Neural cell (in vitro differentiated cells): ENCODE data around the gene CUX1. TPM values are rescaled to one million over a fixed set of nuclear protein-coding genes. Genes with fewer than 3 reads are reported as not detected.

ENCODE experiments used
- H2AFZ ChIP-seq: fragments of 200-600, 300-800 bp; sonication (generic), shearing (Covaris generic); 2 replicates; pipeline ENCODE4 v1.6.0; 2014; ENCODE audit warnings: low read depth, mild to moderate bottlenecking, antibody characterized with exemption, low read length, moderate library complexity
- H3F3A ChIP-seq: fragments of 200-600 bp; shearing (Covaris generic); 2 replicates; pipeline ENCODE4 v1.6.1; 2016; ENCODE audit warnings: mild to moderate bottlenecking, moderate library complexity, mixed read lengths, antibody characterized with exemption, low read length; ENCODE audit not compliant: insufficient read depth, poor library complexity, severe bottlenecking
- H3K27ac ChIP-seq: fragments of 200-600, 300-800 bp; sonication (generic), shearing (Covaris generic); 2 replicates; pipeline ENCODE4 v1.5.1; 2014; ENCODE audit warnings: mild to moderate bottlenecking, low read length, moderate library complexity
- H3K27me3 ChIP-seq: fragments of 300-800, 200-600 bp; sonication (generic), shearing (Covaris generic); 2 replicates; pipeline ENCODE4 v1.6.0; 2014; ENCODE audit warnings: mild to moderate bottlenecking, low read depth, low read length, moderate library complexity; ENCODE audit not compliant: insufficient read depth
- H3K36me3 ChIP-seq: fragments of 300-800, 200-600 bp; sonication (generic), shearing (Covaris generic); 2 replicates; pipeline ENCODE4 v1.5.1; 2014; ENCODE audit warnings: mild to moderate bottlenecking, antibody characterized with exemption, low read length, moderate library complexity; ENCODE audit not compliant: insufficient read depth
- H3K4me2 ChIP-seq: fragments of 300-800, 200-600 bp; sonication (generic), shearing (Covaris generic); 2 replicates; pipeline ENCODE4 v1.6.0; 2014; ENCODE audit warnings: mild to moderate bottlenecking, low read length
- H3K4me3 ChIP-seq: fragments of 300-800, 200-600 bp; sonication (generic), shearing (Covaris generic); 2 replicates; pipeline ENCODE4 v1.5.1; 2014; ENCODE audit warnings: mild to moderate bottlenecking, low read length, moderate library complexity
- H3K79me2 ChIP-seq: fragments of 200-600 bp; shearing (Covaris generic); replicated peaks from 2 replicates; pipeline ENCODE4 v1.6.0; 2014; ENCODE audit warnings: mild to moderate bottlenecking, low read length, moderate library complexity; ENCODE audit not compliant: insufficient read depth
- H3K9ac ChIP-seq: fragments of 300-800, 200-600 bp; sonication (generic), shearing (Covaris generic); 2 replicates; pipeline ENCODE4 v1.6.1; 2016; ENCODE audit warnings: mild to moderate bottlenecking, low read length, mixed read lengths
- H3K9me2 ChIP-seq: fragments of 200-600 bp; shearing (Covaris generic); 2 replicates; pipeline ENCODE4 v1.6.1; 2016; ENCODE audit warnings: mild to moderate bottlenecking, low read length, mixed read lengths; ENCODE audit not compliant: insufficient read depth
- H3K9me3 ChIP-seq: fragments of 200-600, 300-800 bp; sonication (generic), shearing (Covaris generic); 2 replicates; pipeline ENCODE4 v1.6.1; 2016; ENCODE audit warnings: mild to moderate bottlenecking, mixed run types, low read length, moderate library complexity, mixed read lengths
- H4K20me1 ChIP-seq: fragments of 200-600 bp; shearing (Covaris generic); 2 replicates; pipeline ENCODE4 v1.6.1; 2016; ENCODE audit warnings: mild to moderate bottlenecking, mixed run types; ENCODE audit not compliant: insufficient read depth
- EP300 ChIP-seq: fragments of 450-650 bp; conservative IDR thresholded peaks from 2 replicates; pipeline ENCODE4 v1.6.1; 2014; ENCODE audit warnings: antibody characterized with exemption, mild to moderate bottlenecking, moderate library complexity; ENCODE audit not compliant: poor library complexity, severe bottlenecking
- EZH2 ChIP-seq: fragments of 200-600, 300-800 bp; shearing (Covaris generic), sonication (generic); IDR thresholded peaks from 2 replicates; pipeline ENCODE4 v1.6.1; 2014; ENCODE audit warnings: antibody characterized with exemption, low read length, borderline replicate concordance, mild to moderate bottlenecking; ENCODE audit not compliant: insufficient read depth, poor library complexity, severe bottlenecking
- MXI1 ChIP-seq: fragments of 450-650 bp; conservative IDR thresholded peaks from 2 replicates; pipeline ENCODE4 v1.6.1; 2014; ENCODE audit warnings: antibody characterized with exemption, mild to moderate bottlenecking; ENCODE audit not compliant: poor library complexity, severe bottlenecking
- POLR2AphosphoS5 ChIP-seq: IDR thresholded peaks from 2 replicates; pipeline ENCODE4 v1.6.1; 2012
- RAD21 ChIP-seq: fragments of 450-650 bp; conservative IDR thresholded peaks from 2 replicates; pipeline ENCODE4 v1.6.1; 2014; ENCODE audit warnings: antibody characterized with exemption, mild to moderate bottlenecking, moderate library complexity
- SMC3 ChIP-seq: fragments of 450-650 bp; conservative IDR thresholded peaks from 2 replicates; pipeline ENCODE4 v1.6.1; 2014; ENCODE audit warnings: antibody characterized with exemption, mild to moderate bottlenecking, moderate library complexity; ENCODE audit not compliant: poor library complexity
- TAF1 ChIP-seq: IDR thresholded peaks from 2 replicates; pipeline ENCODE4 v1.6.1; 2012; ENCODE audit warnings: low read depth
- polyA plus RNA-seq: library from polyadenylated mRNA; depleted of rRNA; stranded (reverse); fragments of >200 nt; gene quantifications from 2 replicates; pipeline ENCODE4 v1.2.3, GENCODE V29; 2014
- TF ChIP-seq, protein P1 (sequence below): IDR thresholded peaks from 2 replicates; pipeline ENCODE4 v1.6.1; 2012; ENCODE audit warnings: borderline replicate concordance
- TF ChIP-seq, protein P2 (sequence below): fragments of 450-650 bp; IDR thresholded peaks from 2 replicates; pipeline ENCODE4 v1.5.1; 2014; ENCODE audit warnings: antibody characterized with exemption, mild to moderate bottlenecking, moderate library complexity; ENCODE audit not compliant: poor library complexity, severe bottlenecking

CUX1 gene
- polyA plus RNA-seq, 1 donor from 2014 or later = 26.6 TPM

GRCh38 chr7:101780281-101780680 is 37.1 kb upstream of the CUX1 start:
- Histone ChIP-seq H2AFZ (no peak overlapping the region), H3K36me3 (no peaks in the 10 kb centered on the region), H3K27ac (no peak overlapping the region), H3K4me3 (no peak overlapping the region), H3K9ac (no peak overlapping the region), H3K27me3 (no peaks in the 10 kb centered on the region), H3K9me2 (no peaks in the 10 kb centered on the region), H3K9me3 (no peaks in the 10 kb centered on the region), H3K4me2 (no peak overlapping the region), H3F3A (no peaks in the 10 kb centered on the region), H3K79me2 (no peaks in the 10 kb centered on the region), H4K20me1 (no peaks in the 10 kb centered on the region)
- TF ChIP-seq POLR2AphosphoS5 (no peak), SMC3 (no peak), TAF1 (no peak), EZH2 (no peak), EP300 (no peak), RAD21 (no peak), MXI1 (no peak)
- TF ChIP-seq, protein P1, sequence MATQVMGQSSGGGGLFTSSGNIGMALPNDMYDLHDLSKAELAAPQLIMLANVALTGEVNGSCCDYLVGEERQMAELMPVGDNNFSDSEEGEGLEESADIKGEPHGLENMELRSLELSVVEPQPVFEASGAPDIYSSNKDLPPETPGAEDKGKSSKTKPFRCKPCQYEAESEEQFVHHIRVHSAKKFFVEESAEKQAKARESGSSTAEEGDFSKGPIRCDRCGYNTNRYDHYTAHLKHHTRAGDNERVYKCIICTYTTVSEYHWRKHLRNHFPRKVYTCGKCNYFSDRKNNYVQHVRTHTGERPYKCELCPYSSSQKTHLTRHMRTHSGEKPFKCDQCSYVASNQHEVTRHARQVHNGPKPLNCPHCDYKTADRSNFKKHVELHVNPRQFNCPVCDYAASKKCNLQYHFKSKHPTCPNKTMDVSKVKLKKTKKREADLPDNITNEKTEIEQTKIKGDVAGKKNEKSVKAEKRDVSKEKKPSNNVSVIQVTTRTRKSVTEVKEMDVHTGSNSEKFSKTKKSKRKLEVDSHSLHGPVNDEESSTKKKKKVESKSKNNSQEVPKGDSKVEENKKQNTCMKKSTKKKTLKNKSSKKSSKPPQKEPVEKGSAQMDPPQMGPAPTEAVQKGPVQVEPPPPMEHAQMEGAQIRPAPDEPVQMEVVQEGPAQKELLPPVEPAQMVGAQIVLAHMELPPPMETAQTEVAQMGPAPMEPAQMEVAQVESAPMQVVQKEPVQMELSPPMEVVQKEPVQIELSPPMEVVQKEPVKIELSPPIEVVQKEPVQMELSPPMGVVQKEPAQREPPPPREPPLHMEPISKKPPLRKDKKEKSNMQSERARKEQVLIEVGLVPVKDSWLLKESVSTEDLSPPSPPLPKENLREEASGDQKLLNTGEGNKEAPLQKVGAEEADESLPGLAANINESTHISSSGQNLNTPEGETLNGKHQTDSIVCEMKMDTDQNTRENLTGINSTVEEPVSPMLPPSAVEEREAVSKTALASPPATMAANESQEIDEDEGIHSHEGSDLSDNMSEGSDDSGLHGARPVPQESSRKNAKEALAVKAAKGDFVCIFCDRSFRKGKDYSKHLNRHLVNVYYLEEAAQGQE = no peak
- TF ChIP-seq, protein P2, sequence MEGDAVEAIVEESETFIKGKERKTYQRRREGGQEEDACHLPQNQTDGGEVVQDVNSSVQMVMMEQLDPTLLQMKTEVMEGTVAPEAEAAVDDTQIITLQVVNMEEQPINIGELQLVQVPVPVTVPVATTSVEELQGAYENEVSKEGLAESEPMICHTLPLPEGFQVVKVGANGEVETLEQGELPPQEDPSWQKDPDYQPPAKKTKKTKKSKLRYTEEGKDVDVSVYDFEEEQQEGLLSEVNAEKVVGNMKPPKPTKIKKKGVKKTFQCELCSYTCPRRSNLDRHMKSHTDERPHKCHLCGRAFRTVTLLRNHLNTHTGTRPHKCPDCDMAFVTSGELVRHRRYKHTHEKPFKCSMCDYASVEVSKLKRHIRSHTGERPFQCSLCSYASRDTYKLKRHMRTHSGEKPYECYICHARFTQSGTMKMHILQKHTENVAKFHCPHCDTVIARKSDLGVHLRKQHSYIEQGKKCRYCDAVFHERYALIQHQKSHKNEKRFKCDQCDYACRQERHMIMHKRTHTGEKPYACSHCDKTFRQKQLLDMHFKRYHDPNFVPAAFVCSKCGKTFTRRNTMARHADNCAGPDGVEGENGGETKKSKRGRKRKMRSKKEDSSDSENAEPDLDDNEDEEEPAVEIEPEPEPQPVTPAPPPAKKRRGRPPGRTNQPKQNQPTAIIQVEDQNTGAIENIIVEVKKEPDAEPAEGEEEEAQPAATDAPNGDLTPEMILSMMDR = no peak

- Histone ChIP-seq H3K27ac (no peak overlapping the region), H3K27me3 (no peaks in the 10 kb centered on the region), H3K36me3 (no peaks in the 10 kb centered on the region), H3F3A (no peaks in the 10 kb centered on the region), H3K4me3 (no peak overlapping the region), H3K79me2 (no peaks in the 10 kb centered on the region), H3K4me2 (no peak overlapping the region), H4K20me1 (no peaks in the 10 kb centered on the region), H3K9ac (no peak overlapping the region), H3K9me3 (no peaks in the 10 kb centered on the region), H3K9me2 (no peaks in the 10 kb centered on the region), H2AFZ (no peak overlapping the region)
- no peak for TF ChIP-seq MXI1
- TF ChIP-seq EZH2 = no peak
- TF ChIP-seq POLR2AphosphoS5 = no peak
Measured at GRCh38 chr7:101781439-101781838, 36.0 kb upstream of the CUX1 start.

DNA sequence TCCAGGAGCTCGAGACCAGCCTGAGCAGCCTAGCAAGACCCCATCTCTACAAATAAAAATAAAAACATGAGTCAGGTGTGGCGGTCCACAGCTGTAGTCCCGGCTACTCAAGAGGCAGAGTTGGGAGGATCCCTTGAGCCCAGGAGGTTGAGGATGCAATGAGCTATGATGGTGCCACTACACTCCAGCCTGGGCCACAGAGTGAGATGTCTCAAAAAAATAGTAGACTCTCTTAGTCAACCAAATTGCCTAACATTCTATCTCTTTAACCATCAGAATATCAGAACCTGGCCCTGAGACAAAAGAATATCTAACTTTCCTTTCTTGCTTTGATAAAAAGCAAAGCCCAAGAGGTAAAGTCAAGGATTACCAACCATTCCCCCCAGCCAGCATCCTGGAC is 35.0 kb upstream of the CUX1 start:
- H3K27me3 ChIP-seq = no peaks in the 10 kb centered on the region
- no peaks in the 10 kb centered on the region for H3K9me2 ChIP-seq
- no peaks in the 10 kb centered on the region for H3K9me3 ChIP-seq
- H3K9ac ChIP-seq = no peak overlapping the region
- H3K79me2 ChIP-seq = no peaks in the 10 kb centered on the region
- H3K4me3 ChIP-seq = no peak overlapping the region
- no peaks in the 10 kb centered on the region for H4K20me1 ChIP-seq
- no peaks in the 10 kb centered on the region for H3F3A ChIP-seq
- no peak overlapping the region for H3K27ac ChIP-seq
- H3K4me2 ChIP-seq = no peak overlapping the region
- TF ChIP-seq EZH2 (no peak), SMC3 (no peak), POLR2AphosphoS5 (no peak), EP300 (no peak), RAD21 (no peak), MXI1 (no peak), TAF1 (no peak)
- TF ChIP-seq, protein P2 = no peak
- TF ChIP-seq, protein P1 = no peak
- H3K36me3 ChIP-seq = no peaks in the 10 kb centered on the region
- H2AFZ ChIP-seq = no peak overlapping the region
